GM21381 (cell line): ENCODE results near the gene RASD1.
"Not testable (repeated sequence)": the region's sequence is repeated elsewhere in the genome, so short reads cannot be mapped to it uniquely, and the experiment has no call there.

ENCODE experiments used
- ATAC-seq: cut with Tn5 transposase; IDR thresholded peaks from one replicate; pipeline ENCODE4 v1.9.1; 2021; ENCODE audit warnings: mild to moderate bottlenecking, moderate library complexity; ENCODE audit not compliant: unreplicated experiment

The RASD1 gene

GRCh38 chr17:17479209-17479608, 17.0 kb downstream of the RASD1 start:
- no peak for ATAC-seq

- ATAC-seq = peak; percentile 91
Observed at GRCh38 chr17:17476865-17477467, 19.2 kb downstream of the RASD1 start, which contains the start of gene MED9. Gene MED9, plus strand, starts transcription at chr17:17477000. Its CDS starts 42 bp downstream, at chr17:17477042.

GRCh38 chr17:17474341-17474740, 21.9 kb downstream of the RASD1 start:
- ATAC-seq = no peak

- no peak for ATAC-seq
Observed at GRCh38 chr17:17472333-17472920, 23.8 kb downstream of the RASD1 start.

- ATAC-seq = no peak
Observed at GRCh38 chr17:17469996-17470395, 26.2 kb downstream of the RASD1 start.

GRCh38 chr17:17469358-17469757, 26.8 kb downstream of the RASD1 start:
- ATAC-seq = no peak

- no peak for ATAC-seq
Observed at GRCh38 chr17:17468217-17469010, 27.8 kb downstream of the RASD1 start.

- ATAC-seq = no peak
Observed at GRCh38 chr17:17467720-17468119, 28.5 kb downstream of the RASD1 start.

- no peak for ATAC-seq
Observed at GRCh38 chr17:17467016-17467415, 29.2 kb downstream of the RASD1 start.

GRCh38 chr17:17466511-17466910, 29.7 kb downstream of the RASD1 start:
- ATAC-seq = no peak

- not testable (repeated sequence) for ATAC-seq
Observed at GRCh38 chr17:17465878-17466277, 30.3 kb downstream of the RASD1 start.

- ATAC-seq = no peak
Observed at GRCh38 chr17:17463821-17464220, 32.4 kb downstream of the RASD1 start.

- ATAC-seq = no peak
Observed at GRCh38 chr17:17462048-17462824, 34.0 kb downstream of the RASD1 start.

- ATAC-seq = no peak
Observed at GRCh38 chr17:17460038-17460437, 36.2 kb downstream of the RASD1 start.

GRCh38 chr17:17457680-17458079, 38.5 kb downstream of the RASD1 start:
- no peak for ATAC-seq

- no peak for ATAC-seq
Observed at GRCh38 chr17:17456251-17456650, 39.9 kb downstream of the RASD1 start.

- ATAC-seq = no peak
Observed at GRCh38 chr17:17455173-17455572, 41.0 kb downstream of the RASD1 start.

- not testable (repeated sequence) for ATAC-seq
Observed at GRCh38 chr17:17454700-17455099, 41.5 kb downstream of the RASD1 start.

GRCh38 chr17:17454276-17454675, 41.9 kb downstream of the RASD1 start:
- ATAC-seq = no peak

GRCh38 chr17:17453088-17453487, 43.1 kb downstream of the RASD1 start:
- no peak for ATAC-seq

GRCh38 chr17:17448723-17449122, 47.5 kb downstream of the RASD1 start:
- no peak for ATAC-seq
